DND-41 (cell line): Measurements from ENCODE around the gene ITGAX.

Experiments used
- ATAC-seq: fragments of 200-7000 bp; cut with Tn5 transposase; 3 replicates; pipeline ENCODE4 v1.9.1; 2021; ENCODE audit warnings: low read depth; ENCODE audit not compliant: insufficient read depth
- DNase-seq: peaks from one replicate; pipeline ENCODE4 v3.0.0-alpha.2; 2020
- H2AFZ ChIP-seq: 2 replicates; pipeline ENCODE4 v1.6.0; 2012; ENCODE audit warnings: low read depth, low read length
- H3K27ac ChIP-seq: 2 replicates; pipeline ENCODE4 v1.5.1; 2012; ENCODE audit warnings: low read length, inconsistent platforms
- H3K27me3 ChIP-seq: fragments of 200-600 bp; sonication (generic); 2 replicates; pipeline ENCODE4 v1.6.0; 2012; ENCODE audit warnings: low read length, mild to moderate bottlenecking, inconsistent platforms; ENCODE audit not compliant: insufficient read depth, poor library complexity
- H3K36me3 ChIP-seq: 2 replicates; pipeline ENCODE4 v1.5.1; 2012; ENCODE audit warnings: low read length, inconsistent platforms; ENCODE audit not compliant: insufficient read depth
- H3K4me1 ChIP-seq: 2 replicates; pipeline ENCODE4 v1.5.1; 2012; ENCODE audit warnings: mild to moderate bottlenecking, low read length; ENCODE audit not compliant: insufficient read depth
- H3K4me2 ChIP-seq: 2 replicates; pipeline ENCODE4 v1.6.0; 2012; ENCODE audit warnings: mild to moderate bottlenecking, moderate library complexity, low read length, inconsistent platforms; ENCODE audit not compliant: insufficient read depth
- H3K4me3 ChIP-seq, 2 experiments: fragments of 200-600 bp in 1 of 2; shearing (Covaris generic) in 1 of 2; 2 replicates each; pipeline ENCODE4 v1.5.1; 2012 to 2016; ENCODE audit warnings: inconsistent platforms in 2 of 2, low read length in 2 of 2, mild to moderate bottlenecking in 2 of 2, low read depth in 1 of 2, moderate library complexity in 1 of 2
- H3K79me2 ChIP-seq: 2 replicates; pipeline ENCODE4 v1.6.0; 2012; ENCODE audit warnings: low read length, inconsistent platforms; ENCODE audit not compliant: insufficient read depth
- H3K9ac ChIP-seq: 2 replicates; pipeline ENCODE4 v1.6.0; 2012; ENCODE audit warnings: low read depth, mild to moderate bottlenecking, inconsistent platforms, low read length, moderate library complexity
- H3K9me3 ChIP-seq: 2 replicates; pipeline ENCODE4 v1.5.1; 2012; ENCODE audit warnings: low read length, moderate library complexity, mild to moderate bottlenecking, inconsistent platforms; ENCODE audit not compliant: insufficient read depth, severe bottlenecking
- H4K20me1 ChIP-seq: 2 replicates; pipeline ENCODE4 v1.6.0; 2012; ENCODE audit warnings: low read length; ENCODE audit not compliant: insufficient read depth
- CTCF ChIP-seq: IDR thresholded peaks from 2 replicates; pipeline ENCODE4 v1.5.1; 2012; ENCODE audit warnings: borderline replicate concordance, low read length, moderate library complexity, mild to moderate bottlenecking; ENCODE audit not compliant: poor library complexity, severe bottlenecking; ENCODE audit errors: extremely low read depth
- EZH2 ChIP-seq: IDR thresholded peaks from 3 replicates; pipeline ENCODE4 v1.6.1; 2012; ENCODE audit warnings: borderline replicate concordance, low read depth, mild to moderate bottlenecking, moderate library complexity, low read length, inconsistent platforms; ENCODE audit not compliant: severe bottlenecking

Gene ITGAX

GRCh38 chr16:31323959-31324629 lies 30.9 kb upstream of the ITGAX start:
- Histone ChIP-seq H3K27me3 (no peaks in the 10 kb centered on the region), H2AFZ (no peak overlapping the region), H3K9me3 (peaks cover 21% of the 10 kb centered on the region), H3K4me1 (peaks cover 12% of the 10 kb centered on the region), H3K36me3 (no peaks in the 10 kb centered on the region), H3K4me3 (no peak overlapping the region), H3K9ac (no peak overlapping the region), H3K4me2 (no peak overlapping the region), H3K27ac (no peak overlapping the region), H3K79me2 (no peaks in the 10 kb centered on the region), H4K20me1 (no peaks in the 10 kb centered on the region)
- TF ChIP-seq CTCF (no peak), EZH2 (no peak)
- no peak for ATAC-seq
- no peak for DNase-seq

- TF ChIP-seq EZH2 (no peak), CTCF (no peak)
- Histone ChIP-seq H3K4me3 (no peak overlapping the region), H3K4me1 (peaks cover 12% of the 10 kb centered on the region), H3K4me2 (no peak overlapping the region), H3K9ac (no peak overlapping the region), H3K27me3 (no peaks in the 10 kb centered on the region), H3K27ac (no peak overlapping the region), H3K36me3 (no peaks in the 10 kb centered on the region), H3K79me2 (no peaks in the 10 kb centered on the region), H4K20me1 (no peaks in the 10 kb centered on the region), H3K9me3 (peaks cover 21% of the 10 kb centered on the region), H2AFZ (no peak overlapping the region)
- ATAC-seq (no peak), DNase-seq (no peak)
Measured at GRCh38 chr16:31325171-31325570, 29.8 kb upstream of the ITGAX start.

GRCh38 chr16:31327646-31328225 lies 27.2 kb upstream of the ITGAX start:
- Histone ChIP-seq H2AFZ (peak overlapping the region; percentile 52), H3K4me2 (peak overlapping the region; percentile 28), H3K36me3 (no peaks in the 10 kb centered on the region), H3K27ac (peak overlapping the region; percentile 5; the same call in 1 of the 2 replicates), H3K9me3 (peaks cover 5% of the 10 kb centered on the region), H3K4me3 (0 out of 4 replicates have a peak overlapping the region, but pooled peaks of 1 of the 2 experiments have one; percentile 27), H3K4me1 (peaks cover 23% of the 10 kb centered on the region), H3K9ac (no peak overlapping the region), H4K20me1 (no peaks in the 10 kb centered on the region), H3K27me3 (peaks cover 12% of the 10 kb centered on the region), H3K79me2 (no peaks in the 10 kb centered on the region)
- DNase-seq (peak; percentile 61), ATAC-seq (peak; percentile 78)
- no peak for TF ChIP-seq EZH2
- TF ChIP-seq CTCF, result no peak
